MM.1S (cell line): Measurements from ENCODE around the gene TBC1D2.

Source experiments
- CTCF ChIP-seq: fragments of 300-600 bp; sonication (generic); IDR thresholded peaks from 2 replicates; pipeline ENCODE4 v1.5.1; 2016; ENCODE audit warnings: antibody characterized with exemption, low read length, mixed read lengths
- EZH2 ChIP-seq: fragments of 300-600 bp; sonication (generic); optimal IDR thresholded peaks from 2 replicates; pipeline ENCODE3; 2017; ENCODE audit warnings: low read depth, mild to moderate bottlenecking, antibody characterized with exemption, low read length, mixed read lengths

- TF ChIP-seq EZH2 (no peak), CTCF (no peak)
Measured at GRCh38 chr9:98254228-98255060, 1.0 kb downstream of the TBC1D2 start.
